HG03135 (cell line): ENCODE data around the gene PIK3CB.
"Not testable (repeated sequence)": the region's sequence is repeated elsewhere in the genome, so short reads cannot be mapped to it uniquely, and the experiment has no call there.

ENCODE experiments used
- ATAC-seq: cut with Tn5 transposase; IDR thresholded peaks from one replicate; pipeline ENCODE4 v1.9.1; 2021; ENCODE audit warnings: mild to moderate bottlenecking, moderate library complexity; ENCODE audit not compliant: unreplicated experiment

The PIK3CB gene

DNA sequence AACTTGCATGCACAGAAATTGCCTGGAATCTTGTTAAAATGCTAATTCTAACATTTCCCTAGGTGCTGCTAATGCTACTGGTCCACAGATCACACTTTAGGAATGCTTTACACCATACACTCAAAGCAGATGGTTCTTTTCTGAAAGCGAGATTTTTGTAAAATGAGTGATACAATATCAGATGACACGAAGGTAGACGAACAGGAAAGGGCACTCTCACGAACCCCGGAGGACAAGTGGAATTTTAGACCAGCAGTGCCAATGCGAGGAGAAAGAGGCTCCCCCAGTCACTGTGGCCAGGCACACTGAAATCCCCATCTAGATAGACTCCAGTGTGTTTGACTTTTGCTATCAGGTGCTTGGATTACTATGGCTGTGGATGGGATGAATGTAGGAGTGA lies 205.2 kb downstream of the PIK3CB start:
- no peak for ATAC-seq

DNA sequence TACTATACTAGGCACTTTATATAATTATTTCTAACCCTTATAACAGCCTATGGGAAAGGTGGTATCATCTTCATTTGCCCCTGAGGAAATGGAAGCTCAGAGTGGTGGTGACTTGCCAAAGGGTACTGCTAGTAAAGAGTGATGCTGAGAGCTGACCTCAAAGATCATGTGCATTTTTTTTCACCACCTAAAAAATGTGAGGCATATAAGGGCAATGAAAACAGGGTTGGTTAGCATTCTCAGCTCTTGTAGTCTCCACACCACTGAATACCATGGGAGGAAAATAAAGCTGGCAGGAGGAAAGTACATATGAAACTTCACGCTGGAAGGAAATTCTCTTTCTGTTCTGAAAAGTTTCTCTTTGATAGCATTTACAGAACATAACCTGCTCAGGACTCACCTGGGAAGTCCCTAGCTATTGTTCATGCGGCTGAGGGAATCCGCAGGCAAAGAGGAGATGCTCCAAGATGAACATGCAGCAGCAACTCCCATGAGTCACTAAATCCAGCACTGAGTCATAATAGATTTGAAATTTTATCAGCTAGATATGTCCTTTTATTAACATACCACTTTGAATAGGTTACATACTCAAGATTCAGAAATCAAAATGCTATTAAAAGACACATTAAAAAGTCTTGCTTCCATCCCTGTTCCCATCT lies 208.9 kb downstream of the PIK3CB start:
- no peak for ATAC-seq

DNA sequence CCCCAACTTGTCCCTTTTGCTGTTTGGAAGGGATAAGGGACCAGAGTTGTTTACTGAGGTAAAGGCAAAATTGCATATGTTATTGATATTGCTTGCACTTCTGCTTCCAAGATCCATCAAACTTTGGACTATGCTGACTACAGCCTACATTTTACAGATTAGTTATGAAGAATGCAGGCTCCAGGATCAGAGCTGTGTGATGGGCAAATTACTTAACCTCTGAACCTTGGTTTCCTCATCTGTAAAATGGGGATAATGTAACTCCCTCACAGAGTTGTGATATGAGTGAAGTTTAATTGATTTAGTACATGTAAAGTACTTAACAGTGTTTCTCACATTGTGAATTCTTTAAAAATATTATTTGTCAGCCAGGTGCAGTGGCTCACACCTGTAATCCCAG lies 210.2 kb downstream of the PIK3CB start:
- no peak for ATAC-seq

DNA sequence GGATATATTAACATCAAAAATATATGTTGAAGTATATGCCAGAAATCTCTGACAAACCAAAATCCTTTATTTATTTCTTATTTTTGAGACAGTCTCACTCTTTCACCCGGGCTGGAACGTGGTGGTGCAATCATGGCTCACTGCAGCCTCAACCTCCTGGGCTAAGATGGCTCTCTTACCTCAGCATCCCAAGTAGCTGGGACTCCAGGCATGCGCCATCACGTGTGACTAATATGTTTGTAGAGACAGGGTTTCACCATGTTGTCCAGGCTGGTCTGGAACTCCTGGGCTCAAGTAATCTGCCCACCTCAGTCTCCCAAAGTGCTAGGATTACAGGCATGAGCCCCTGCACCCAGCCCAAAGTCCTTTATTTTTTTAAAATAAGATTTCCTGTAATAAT lies 214.3 kb downstream of the PIK3CB start:
- no peak for ATAC-seq

DNA sequence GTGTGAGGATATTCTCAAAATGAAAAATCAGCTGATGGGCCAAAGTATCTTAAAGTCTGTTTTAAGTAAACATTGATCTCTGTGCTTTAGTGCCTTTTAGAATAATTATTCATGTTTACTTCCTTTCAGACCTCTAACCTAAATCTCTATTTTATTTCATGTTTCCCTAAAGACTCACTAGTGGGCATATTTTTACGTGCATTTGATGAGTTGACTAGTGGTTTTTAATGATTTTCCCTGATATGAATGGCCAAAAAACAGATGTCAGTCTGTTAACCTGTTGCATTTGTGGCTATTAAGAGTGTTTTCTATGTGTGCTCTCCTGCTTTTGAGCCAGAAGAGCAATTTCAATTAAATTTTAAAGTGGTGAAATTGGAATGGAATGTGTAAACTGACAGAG lies 219.3 kb downstream of the PIK3CB start:
- ATAC-seq = no peak

DNA sequence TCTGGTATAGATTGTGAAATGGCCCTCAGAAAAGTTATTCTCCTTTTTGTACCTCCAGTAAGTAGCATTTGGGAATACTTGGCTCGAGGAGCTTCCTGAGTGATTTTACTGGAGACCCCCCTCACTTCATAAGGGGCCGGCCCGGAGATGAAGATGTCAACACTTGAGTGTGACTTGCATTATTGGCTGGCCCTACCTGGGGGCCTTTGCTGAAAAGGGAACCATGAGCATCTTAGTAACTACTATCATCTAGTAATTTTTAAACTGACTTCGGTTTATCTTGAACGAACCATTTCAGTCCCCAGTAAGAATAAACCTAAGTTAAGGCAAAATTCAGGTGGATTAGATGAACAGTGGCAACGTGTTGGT lies 224.8 kb downstream of the PIK3CB start:
- ATAC-seq = no peak

DNA sequence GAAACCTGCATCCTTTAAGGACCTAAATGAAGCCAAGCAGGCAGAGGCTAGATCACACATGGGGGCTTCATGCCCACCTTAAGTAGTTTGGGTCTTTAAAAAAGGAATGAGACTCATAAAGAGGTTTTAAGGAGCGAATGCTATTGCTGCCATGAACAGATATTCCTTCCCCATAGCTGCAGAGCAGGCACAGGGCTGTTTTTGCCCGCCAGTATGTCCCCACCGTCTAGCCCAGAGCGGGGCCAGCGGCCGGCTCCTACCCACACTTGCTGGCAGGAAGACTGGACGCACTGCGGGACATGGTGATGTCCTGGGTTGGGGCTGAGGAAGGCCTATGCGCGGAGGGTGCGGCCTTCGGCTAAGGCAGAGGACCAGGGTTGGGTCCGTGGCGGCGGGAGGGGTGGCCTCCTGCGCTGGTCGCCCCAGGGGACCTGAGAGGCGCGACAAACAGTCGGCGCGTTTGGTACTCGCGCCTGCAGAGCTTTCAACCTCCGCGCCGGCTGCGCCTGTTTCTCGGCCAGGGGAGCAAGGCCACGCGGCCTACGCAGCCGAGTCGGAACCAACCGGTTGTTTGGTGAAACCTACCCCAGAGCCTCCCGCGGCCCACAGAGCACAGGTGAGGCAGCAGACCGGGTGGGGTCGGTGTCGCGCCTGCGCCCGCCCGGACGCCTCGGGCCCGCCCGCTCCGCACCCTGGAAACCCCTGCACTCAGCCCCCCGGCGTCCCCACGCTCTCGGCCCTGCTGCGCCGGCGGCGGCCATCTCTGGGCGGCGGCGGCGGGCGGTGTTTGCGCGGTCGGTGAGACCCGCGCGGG lies 226.2 kb downstream of the PIK3CB start, which contains the start of gene FAIM:
Gene FAIM, plus strand, starts transcription at position 450 of the 814 bp plus-strand sequence. CDS start 10,956 bp downstream, outside the sequence.
- peak; percentile 77 for ATAC-seq

DNA sequence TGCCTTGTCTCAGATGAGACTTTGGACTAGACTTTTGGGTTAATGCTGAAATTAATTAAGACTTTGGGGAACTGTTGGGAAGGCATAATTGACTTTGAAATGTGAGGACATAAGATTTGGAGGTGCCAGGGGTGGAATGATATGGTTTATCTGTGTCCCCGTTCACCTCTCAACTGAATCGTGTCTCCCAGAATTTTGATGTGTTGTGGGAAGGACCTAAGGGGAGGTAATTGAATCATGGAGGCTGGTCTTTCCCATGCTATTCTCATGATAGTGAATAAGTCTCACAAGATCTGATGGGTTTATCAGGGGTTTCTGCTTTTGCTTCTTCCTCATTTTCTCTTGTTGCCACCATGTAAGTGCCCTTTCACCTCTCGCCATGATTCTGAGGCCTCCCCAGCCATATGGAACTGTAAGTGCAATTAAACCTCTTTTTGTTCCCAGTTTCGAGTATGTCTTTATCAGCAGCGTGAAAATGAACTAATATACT lies 230.6 kb downstream of the PIK3CB start:
- not testable (repeated sequence) for ATAC-seq
